NCI-H2171 (cell line): ENCODE results near the gene TMEM116.
"Not testable (repeated sequence)": the region's sequence is repeated elsewhere in the genome, so short reads cannot be mapped to it uniquely, and the experiment has no call there.

Experiments used
- DNase-seq: peaks from one replicate; lab custom pipeline; 2025; lab: John Stamatoyannopoulos, UW

The TMEM116 gene

GRCh38 chr12:111976291-111976690, 36.7 kb downstream of the TMEM116 start:
- DNase-seq, result no peak

GRCh38 chr12:111975161-111975931, 37.6 kb downstream of the TMEM116 start:
- no peak for DNase-seq

GRCh38 chr12:111971800-111972199, 41.2 kb downstream of the TMEM116 start:
- no peak for DNase-seq

GRCh38 chr12:111964935-111965334, 48.0 kb downstream of the TMEM116 start:
- DNase-seq, result no peak

GRCh38 chr12:111959518-111959917, 53.4 kb downstream of the TMEM116 start:
- DNase-seq, result not testable (repeated sequence)

GRCh38 chr12:111957224-111957623, 55.7 kb downstream of the TMEM116 start:
- DNase-seq, result not testable (repeated sequence)

GRCh38 chr12:111954969-111955368, 58.0 kb downstream of the TMEM116 start:
- DNase-seq, result no peak

- no peak for DNase-seq
Observed at GRCh38 chr12:111953455-111953854, 59.5 kb downstream of the TMEM116 start.

- DNase-seq, result not testable (repeated sequence)
Observed at GRCh38 chr12:111952084-111952787, 60.7 kb downstream of the TMEM116 start.

- not testable (repeated sequence) for DNase-seq
Observed at GRCh38 chr12:111950961-111951676, 61.8 kb downstream of the TMEM116 start.

GRCh38 chr12:111943929-111944328, 69.0 kb downstream of the TMEM116 start:
- DNase-seq, result no peak

GRCh38 chr12:111942557-111942956, 70.4 kb downstream of the TMEM116 start:
- DNase-seq, result no peak

- no peak for DNase-seq
Observed at GRCh38 chr12:111937429-111937828, 75.5 kb downstream of the TMEM116 start.

- no peak for DNase-seq
Observed at GRCh38 chr12:111936869-111937268, 76.1 kb downstream of the TMEM116 start.

GRCh38 chr12:111932241-111932640, 80.7 kb downstream of the TMEM116 start:
- DNase-seq, result no peak

GRCh38 chr12:111927346-111927745, 85.6 kb downstream of the TMEM116 start:
- no peak for DNase-seq

- no peak for DNase-seq
Observed at GRCh38 chr12:111926631-111927030, 86.3 kb downstream of the TMEM116 start.

- no peak for DNase-seq
Observed at GRCh38 chr12:111925171-111925570, 87.8 kb downstream of the TMEM116 start.

GRCh38 chr12:111907740-111908139, 105.2 kb downstream of the TMEM116 start:
- no peak for DNase-seq

GRCh38 chr12:111905502-111905901, 107.5 kb downstream of the TMEM116 start:
- DNase-seq, result no peak

GRCh38 chr12:111904446-111904975, 108.5 kb downstream of the TMEM116 start:
- DNase-seq, result no peak

GRCh38 chr12:111901182-111901581, 111.8 kb downstream of the TMEM116 start:
- DNase-seq, result no peak
